Measurements from ENCODE around the gene AOAH.
"Not testable (repeated sequence)": the region's sequence is repeated elsewhere in the genome, so short reads cannot be mapped to it uniquely, and the experiment has no call there.

Gene AOAH

DNA sequence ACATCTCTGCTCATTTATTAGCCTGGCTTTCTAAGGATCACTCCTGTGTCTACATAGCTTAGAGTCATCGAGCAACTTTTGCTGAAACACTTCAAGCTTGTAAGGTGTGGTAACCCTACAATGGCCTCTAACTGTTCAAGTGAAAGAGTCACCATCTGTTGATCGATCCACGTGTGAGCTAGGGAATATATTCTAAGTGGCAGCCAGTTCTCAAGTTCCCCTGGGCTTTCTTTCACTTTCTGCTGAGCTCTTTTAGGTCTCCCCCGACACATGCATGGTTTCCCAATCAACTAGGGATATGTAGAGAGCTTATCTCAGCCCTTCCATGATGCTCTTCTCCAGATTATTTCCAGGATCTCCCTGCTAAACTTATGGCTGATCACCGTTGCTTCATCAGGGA, 15.5 kb downstream of the AOAH start:
- in situ Hi-C loops (cut with MboI; ENCODE audit: low sequenced_read_pairs, unreplicated experiment), result no loop called here

GRCh38 chr7:36707898-36708297, 16.4 kb downstream of the AOAH start:
- in situ Hi-C loops (cut with MboI; ENCODE audit: low sequenced_read_pairs, unreplicated experiment), result no loop called here
- no peak for TF ChIP-seq CTCF (IDR thresholded peaks at IDR 0.05; ENCODE audit: borderline replicate concordance, control extremely low read depth, extremely low read depth, insufficient read depth, missing control alignments)
- DNase-seq (ENCODE audit: low spot score), result no peak

More for the DNA sequence above, 15.5 kb downstream of the AOAH start:
- DNase-seq (ENCODE audit: low spot score), result no peak
- no peak for TF ChIP-seq CTCF (IDR thresholded peaks at IDR 0.05; ENCODE audit: borderline replicate concordance, control extremely low read depth, extremely low read depth, insufficient read depth, missing control alignments)

GRCh38 chr7:36707465-36707864, 16.8 kb downstream of the AOAH start:
- no peak for DNase-seq (ENCODE audit: low spot score)
- in situ Hi-C loops (cut with MboI; ENCODE audit: low sequenced_read_pairs, unreplicated experiment), result no loop called here
- no peak for TF ChIP-seq CTCF (IDR thresholded peaks at IDR 0.05; ENCODE audit: borderline replicate concordance, control extremely low read depth, extremely low read depth, insufficient read depth, missing control alignments)

GRCh38 chr7:36703860-36704259, 20.4 kb downstream of the AOAH start:
- DNase-seq (ENCODE audit: low spot score); in situ Hi-C loops (cut with MboI; ENCODE audit: low sequenced_read_pairs, unreplicated experiment): not testable (repeated sequence)

DNA sequence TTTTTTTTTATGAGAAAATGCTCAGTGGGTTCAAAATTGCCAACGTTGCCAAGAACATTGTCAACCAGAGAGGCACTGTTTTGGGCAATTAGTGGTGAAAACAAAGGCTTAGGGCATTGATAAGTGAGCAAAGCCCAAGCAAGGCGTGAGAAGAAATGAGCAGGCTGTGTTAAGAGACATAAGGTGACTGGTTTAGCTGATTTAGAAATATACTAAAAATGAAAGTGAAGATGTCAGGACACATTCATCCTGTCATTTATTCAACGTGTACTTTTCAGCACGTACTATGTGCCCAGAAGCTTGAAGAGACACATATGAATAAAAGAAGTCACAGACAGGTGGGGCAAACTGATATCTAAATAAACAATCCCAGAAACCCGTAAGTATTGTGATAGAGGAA, 31.8 kb downstream of the AOAH start:
- in situ Hi-C loops (cut with MboI; ENCODE audit: low sequenced_read_pairs, unreplicated experiment), result no loop called here
- no peak for TF ChIP-seq CTCF (IDR thresholded peaks at IDR 0.05; ENCODE audit: borderline replicate concordance, control extremely low read depth, extremely low read depth, insufficient read depth, missing control alignments)

GRCh38 chr7:36691983-36692382, 32.3 kb downstream of the AOAH start:
- in situ Hi-C loops (cut with MboI; ENCODE audit: low sequenced_read_pairs, unreplicated experiment), result no loop called here
- DNase-seq (ENCODE audit: low spot score), result no peak
- no peak for TF ChIP-seq CTCF (IDR thresholded peaks at IDR 0.05; ENCODE audit: borderline replicate concordance, control extremely low read depth, extremely low read depth, insufficient read depth, missing control alignments)

More for the DNA sequence above, 31.8 kb downstream of the AOAH start:
- DNase-seq (ENCODE audit: low spot score), result no peak

DNA sequence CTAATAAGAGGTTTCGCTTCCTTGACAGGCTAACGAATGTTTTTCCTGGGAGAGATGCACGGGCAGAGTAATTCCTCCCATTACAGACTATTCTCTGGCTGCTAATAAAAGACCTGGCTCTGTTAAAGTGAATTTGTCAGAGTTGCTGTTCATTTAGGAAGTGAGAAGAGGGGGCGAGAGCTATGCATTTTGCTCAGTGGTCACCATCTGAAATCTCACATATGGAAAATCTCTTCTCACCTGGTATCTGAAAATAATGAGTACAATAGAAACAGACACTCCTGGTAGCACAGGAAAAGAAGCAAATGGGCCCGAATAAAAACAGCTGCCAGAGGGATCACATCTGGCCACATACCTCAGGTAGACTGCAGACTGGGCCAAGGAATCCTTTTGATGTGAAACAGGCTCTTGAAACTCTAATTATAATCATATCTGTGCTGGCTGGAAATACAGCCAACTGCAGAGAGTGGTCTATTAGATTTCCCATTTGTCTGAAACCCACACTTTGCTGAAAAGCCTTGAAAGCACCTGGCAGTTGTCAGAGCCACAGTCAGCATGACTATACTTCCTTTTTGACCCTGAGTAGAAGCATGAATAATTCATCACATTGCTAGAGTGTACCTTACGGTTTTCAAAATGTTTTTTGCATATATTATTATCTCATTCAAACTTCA, 33.6 kb downstream of the AOAH start:
- TF ChIP-seq CTCF (IDR thresholded peaks at IDR 0.05; ENCODE audit: borderline replicate concordance, control extremely low read depth, extremely low read depth, insufficient read depth, missing control alignments), result no peak
- in situ Hi-C loops (cut with MboI; ENCODE audit: low sequenced_read_pairs, unreplicated experiment), result no loop called here
- no peak for DNase-seq (ENCODE audit: low spot score)
